ENCODE measurements around the gene RGS11.
"Not testable (repeated sequence)": the region's sequence is repeated elsewhere in the genome, so short reads cannot be mapped to it uniquely, and the experiment has no call there.

Gene RGS11

DNA sequence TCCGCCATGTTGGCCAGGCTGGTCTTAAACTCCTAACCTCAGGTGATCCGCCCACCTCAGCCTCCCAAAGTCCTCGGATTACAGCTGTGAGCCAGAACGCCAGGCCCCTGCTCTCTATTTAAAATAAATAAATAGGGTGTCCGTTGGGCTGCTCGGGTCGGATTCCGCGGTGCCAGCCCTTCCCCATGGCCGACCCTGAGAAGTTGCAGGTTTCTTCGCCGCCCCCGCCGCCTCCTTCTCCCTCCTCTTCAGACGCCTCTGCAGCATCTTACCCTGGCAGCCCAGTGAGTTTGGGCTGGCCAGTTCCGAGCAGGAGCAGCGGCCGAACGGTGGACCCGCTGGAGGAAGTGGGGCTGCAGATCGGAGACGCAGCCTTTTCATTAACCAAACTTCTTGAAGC, 44.8 kb downstream of the RGS11 start:
- FAIRE-seq, result no peak
- DNase-seq (ENCODE audit: low spot score), result no peak

DNA sequence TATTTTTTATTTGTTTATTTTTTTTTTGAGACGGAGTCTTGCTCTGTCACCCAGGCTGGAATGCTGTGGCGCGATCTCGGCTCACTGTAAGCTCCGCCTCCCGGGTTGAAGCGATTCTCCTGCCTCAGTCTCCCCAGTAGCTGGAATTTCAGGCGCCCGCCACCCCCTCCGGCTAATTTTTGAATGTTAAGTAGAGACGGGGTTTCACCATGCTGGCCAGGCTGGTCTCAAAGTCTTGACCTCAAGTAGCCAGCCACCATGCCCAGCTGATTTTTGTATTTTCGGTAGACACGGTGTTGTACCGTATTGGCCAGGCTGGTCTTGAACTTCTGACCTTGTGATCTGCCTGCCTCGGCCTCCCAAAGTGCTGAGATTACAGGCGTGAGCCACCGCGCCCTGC, 45.4 kb downstream of the RGS11 start:
- not testable (repeated sequence) for FAIRE-seq; DNase-seq (ENCODE audit: low spot score)

DNA sequence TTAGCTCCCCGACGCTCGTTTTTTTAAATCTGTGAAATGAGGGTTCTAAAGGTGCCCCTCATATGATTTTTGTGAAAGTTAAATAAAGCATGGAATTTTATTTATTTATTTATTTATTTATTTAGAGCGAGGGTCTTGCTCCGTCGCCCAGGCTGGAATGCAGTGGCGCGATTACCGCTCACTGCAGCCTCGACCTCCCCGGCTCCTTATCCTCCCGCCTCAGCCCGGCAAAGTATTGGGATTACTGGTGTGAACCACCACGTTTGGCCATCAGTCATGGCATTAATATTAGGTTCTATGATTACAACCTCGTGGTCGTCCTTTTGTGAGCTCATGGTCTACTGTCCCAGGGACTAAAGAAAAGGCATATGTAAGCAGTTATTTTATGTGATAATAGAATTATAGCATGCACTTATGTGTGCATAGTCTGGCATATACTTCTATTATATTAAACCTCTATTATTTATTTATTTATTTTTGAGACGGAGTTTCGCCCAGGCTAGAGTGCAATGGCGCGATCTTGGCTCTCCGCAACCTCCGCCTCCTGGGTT, 45.9 kb downstream of the RGS11 start:
- DNase-seq (ENCODE audit: low spot score) (no peak), FAIRE-seq (no peak)

DNA sequence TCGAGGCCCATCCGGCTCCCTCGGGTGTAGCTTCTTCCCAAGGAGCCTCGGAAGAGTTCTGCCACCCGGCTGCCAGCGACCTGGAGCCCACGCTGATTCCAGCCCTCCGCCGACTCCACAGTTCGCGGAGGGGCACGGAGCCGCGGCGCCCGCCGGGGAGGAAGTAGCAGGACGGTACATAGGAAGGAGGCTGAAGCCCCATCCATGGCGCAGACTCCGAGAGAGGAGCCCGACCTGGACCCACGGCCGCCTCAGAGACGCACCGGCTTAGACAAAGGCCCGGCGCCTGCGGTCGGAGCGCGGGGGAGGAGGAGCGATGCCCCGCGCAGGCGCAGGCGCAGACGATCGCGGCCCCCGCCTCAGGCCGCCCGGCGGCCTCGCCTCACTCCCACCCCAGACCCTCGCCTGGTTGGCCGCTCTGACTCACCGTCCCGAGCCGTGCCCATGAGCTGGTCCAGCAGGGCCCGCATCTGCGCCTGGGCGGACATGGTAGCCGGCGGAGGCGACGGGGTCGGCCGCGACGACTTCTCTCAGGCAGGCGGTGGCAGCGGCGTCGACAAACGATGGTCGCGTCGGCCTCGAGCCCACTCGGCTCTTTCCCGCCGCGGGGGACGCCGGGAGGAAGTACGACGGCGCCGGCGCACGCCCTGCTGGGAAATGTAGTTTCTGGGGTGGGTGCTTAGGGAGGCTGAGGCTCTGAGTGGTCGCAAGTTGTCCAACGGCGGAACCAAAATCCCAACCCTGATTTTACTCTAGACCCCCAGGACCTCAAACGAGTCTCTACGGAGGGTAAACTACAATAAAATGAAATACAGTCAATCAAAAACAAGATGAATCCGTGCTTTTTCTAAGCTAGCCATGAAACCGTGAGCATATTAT, 46.7 kb downstream of the RGS11 start, which contains the start of gene LUC7L:
Gene LUC7L (minus strand): TSS at position 598 of the 879 bp plus-strand sequence. CDS start 110 bp downstream, at position 488.
- FAIRE-seq (no peak), DNase-seq (ENCODE audit: low spot score) (peak; percentile 60)

DNA sequence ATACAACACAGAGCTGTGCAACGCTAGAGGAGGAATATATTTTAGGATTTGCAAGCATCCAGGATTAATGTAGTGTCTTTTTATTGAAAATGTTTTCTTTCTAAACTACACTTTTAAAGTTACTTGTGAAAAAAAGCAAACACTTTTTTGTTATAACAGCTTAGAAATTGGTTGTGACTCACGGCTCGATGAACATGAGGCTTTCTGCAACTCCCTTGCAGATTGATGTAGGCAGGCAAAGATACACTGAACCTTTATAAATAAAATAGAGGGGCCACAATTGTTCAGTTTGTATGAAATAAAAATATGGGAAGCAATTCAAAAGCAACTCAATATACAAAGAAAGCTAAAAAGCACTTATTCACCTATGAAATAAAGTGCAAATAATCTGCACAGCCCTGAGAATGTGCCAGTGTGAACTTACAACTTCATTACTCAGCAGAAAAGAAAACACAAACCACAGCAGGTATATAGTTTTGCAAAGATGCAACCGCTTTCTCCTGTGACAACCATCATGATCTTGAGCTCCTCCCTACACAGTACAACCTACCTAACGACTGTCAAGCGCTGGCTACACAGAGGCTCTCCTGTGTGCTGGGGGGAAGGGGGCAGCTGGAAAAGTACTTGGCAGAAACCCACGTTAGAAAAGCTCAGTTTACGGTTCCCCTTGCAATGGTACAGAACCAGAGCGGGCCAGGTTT, 47.4 kb downstream of the RGS11 start:
- DNase-seq (ENCODE audit: low spot score), result no peak
- FAIRE-seq, result no peak

DNA sequence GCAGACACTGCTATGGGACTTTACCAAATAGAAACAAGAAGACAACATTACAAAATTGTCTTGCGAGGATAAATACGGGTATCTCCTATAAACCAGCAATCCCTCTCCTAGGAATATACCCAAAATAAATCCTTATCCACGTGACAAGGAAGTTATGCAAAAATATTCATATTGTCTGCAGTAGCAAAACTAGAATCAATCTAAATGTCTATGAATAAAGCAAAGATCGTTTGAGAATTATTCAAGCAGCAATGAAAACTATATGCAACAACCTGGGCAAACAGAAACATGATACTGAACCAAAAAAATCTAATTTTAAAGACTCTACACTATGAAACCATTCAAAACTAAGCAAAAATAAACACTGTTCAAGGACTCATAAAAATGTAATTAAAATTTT, 55.7 kb downstream of the RGS11 start:
- DNase-seq (ENCODE audit: low spot score) (no peak), FAIRE-seq (no peak)
